Fibroblast of villous mesenchyme (primary cell): ENCODE measurements around the gene ANKRD13B. TPM values are rescaled to one million over a fixed set of nuclear protein-coding genes. Genes with fewer than 3 reads are reported as not detected.
A peak's percentile ranks its signal among the peaks of the same experiment; 100 is the strongest.

Source experiments
- DNase-seq: peaks from one replicate; pipeline ENCODE4 v3.0.0-alpha.2; 2010; ENCODE audit warnings: low read depth
- H3K4me3 ChIP-seq: 2 replicates; pipeline ENCODE4 v1.5.1; 2011; ENCODE audit warnings: low read depth, mild to moderate bottlenecking, low read length
- CTCF ChIP-seq: IDR thresholded peaks from 2 replicates; pipeline ENCODE4 v1.5.1; 2012; ENCODE audit warnings: low read depth, mild to moderate bottlenecking, low read length; ENCODE audit not compliant: insufficient read depth
- total RNA-seq: library from RNA; depleted of rRNA; stranded (reverse); fragments of >200 nt; gene quantifications from 2 replicates; pipeline ENCODE4 v1.2.3, GENCODE V29; 2012

ANKRD13B gene
- total RNA-seq, 1 donor = 8.6 TPM

DNA sequence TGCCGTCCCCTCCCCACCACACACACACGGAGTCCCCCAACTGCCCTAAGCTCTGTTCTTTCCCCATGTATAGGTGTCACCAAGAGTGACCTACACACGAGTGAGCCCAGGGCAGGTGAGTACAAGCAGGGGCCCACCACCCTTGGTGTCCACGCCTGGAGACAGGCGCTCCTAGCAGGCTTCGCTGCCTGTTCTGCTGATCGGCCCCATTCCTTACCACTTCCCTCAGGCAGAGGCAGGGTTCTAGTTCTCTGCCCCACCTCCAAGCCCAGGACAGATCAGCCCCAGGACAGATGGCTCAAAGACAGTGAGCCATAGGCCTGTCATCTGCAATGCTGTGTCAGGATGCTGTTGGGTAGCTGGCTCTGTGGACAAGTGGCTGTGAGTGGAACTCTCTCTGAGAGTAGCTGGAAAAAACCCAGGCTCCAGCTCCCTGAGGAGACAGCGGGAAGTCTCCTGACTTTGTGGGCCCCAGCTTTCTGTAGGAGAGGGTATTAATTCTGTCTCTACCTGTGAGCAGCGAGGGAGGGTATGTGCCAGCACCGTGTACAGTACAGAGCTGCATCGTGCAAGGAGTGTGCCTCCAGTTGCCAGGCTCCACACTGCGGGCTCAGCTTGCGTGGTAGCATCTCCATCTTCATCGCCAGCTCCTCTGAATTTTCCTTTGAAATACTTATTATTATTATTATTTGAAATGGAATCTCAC, 23.5 kb upstream of the ANKRD13B start:
- peak overlapping the region; percentile 78 for H3K4me3 ChIP-seq
- no peak for TF ChIP-seq CTCF
- no peak for DNase-seq

- no peak overlapping the region for H3K4me3 ChIP-seq
- no peak for TF ChIP-seq CTCF
- DNase-seq = no peak
Measured at GRCh38 chr17:29570521-29570920, 22.4 kb upstream of the ANKRD13B start.

DNA sequence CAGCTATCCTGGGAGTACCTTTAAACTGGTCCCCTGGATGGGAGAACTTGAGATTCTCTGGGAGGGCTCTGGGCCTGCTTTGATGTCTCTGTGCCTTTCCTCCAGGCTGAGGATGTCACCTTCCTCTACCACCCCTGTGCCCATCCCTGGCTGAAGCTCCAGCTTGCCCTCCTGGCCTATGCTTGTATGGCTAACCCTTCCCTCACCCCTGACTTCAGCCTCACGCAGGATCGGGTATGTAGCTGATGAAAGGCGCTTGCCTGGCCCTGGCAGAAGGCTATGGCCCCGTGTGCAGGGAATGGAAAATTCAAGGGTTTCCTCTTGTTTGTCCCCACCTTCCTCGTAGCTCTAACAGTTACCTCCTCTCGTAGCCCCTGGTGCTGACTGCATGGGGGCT, 21.4 kb upstream of the ANKRD13B start:
- no peak overlapping the region for H3K4me3 ChIP-seq
- no peak for TF ChIP-seq CTCF
- DNase-seq = no peak

DNA sequence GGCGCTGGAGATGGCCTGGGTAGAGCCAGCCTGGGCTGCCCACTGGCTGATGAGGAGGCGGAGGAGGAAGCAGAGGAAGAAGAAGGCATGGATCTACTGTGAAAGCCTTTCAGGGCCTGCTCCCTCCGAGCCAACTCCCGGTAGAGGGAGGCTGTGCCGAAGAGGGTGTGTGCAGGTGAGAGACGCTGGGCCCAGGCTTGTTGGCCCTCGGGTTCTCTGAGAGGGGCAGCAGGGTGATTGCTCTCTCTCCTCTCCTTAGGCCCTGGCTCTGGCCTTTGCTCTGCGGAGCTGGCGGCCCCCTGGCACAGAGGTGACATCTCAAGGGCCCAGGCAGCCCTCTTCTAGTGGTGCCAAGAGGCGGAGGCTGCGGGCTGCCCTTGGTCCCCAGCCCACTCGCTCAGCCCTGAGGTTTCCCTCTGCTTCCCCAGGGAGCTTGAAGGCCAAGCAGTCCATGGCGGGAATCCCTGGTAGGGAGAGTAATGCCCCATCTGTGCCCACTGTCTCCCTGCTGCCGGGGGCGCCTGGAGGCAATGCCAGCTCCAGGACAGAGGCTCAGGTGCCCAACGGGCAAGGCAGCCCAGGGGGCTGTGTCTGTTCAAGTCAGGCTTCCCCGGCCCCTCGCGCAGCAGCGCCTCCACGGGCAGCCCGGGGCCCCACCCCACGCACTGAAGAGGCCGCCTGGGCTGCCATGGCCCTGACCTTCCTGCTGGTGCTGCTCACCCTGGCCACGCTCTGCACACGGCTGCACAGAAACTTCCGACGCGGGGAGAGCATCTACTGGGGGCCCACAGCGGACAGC, 20.9 kb upstream of the ANKRD13B start:
- no peak for TF ChIP-seq CTCF
- no peak for DNase-seq
- H3K4me3 ChIP-seq = no peak overlapping the region

DNA sequence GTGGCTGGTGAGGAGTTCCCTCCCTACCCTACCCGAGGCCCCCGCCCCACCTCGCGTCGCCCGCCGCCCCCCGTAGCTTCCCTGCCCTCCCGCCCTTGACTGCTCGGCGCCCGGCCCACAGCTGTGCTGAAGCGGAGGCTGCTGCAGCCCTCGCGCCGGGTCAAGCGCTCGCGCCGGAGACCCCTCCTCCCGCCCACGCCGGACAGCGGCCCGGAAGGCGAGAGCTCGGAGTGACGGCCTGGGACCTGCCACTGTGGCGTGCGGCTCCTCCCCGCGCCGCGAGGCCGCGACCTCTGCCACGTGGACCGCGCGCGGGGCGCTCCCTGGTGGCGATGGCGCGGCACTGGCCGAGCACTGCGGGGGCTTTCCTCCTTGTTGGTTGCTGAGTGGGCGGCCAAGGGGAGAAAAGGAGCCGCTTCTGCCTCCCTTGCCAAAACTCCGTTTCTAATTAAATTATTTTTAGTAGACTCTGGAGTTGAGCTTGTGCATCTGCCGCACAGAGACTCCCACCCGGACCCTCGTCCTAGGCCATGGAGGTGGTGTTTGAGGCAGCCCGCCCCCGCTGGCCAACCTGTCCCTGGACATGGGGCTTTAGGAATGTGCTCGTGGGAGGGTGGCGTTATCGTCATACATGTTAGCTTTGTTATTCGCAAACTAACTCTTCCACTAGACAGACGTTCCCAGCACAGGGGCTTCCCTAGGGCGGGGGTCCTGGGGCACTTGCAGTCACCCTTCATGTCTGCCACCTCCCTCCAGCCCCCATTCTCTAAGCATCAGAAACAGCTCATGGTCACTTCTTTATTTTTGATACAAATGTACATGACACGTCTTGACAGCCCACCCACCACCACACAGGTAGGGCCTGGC, 20.0 kb upstream of the ANKRD13B start:
- H3K4me3 ChIP-seq = peak overlapping the region; percentile 18
- DNase-seq = peak; percentile 61
- peak; percentile 64 for TF ChIP-seq CTCF

- no peak for DNase-seq
- no peak overlapping the region for H3K4me3 ChIP-seq
- TF ChIP-seq CTCF = no peak
Measured at GRCh38 chr17:29573558-29573869, 19.4 kb upstream of the ANKRD13B start.
